Stimulated activated CD4-positive, alpha-beta T cell treated with anti-CD3 and anti-CD28 coated beads, Interleukin-15, amount 100 ng/mL, for 24 hours (primary cell): ENCODE measurements around the gene BAAT.

ENCODE experiments used
- DNase-seq: peaks from one replicate; pipeline ENCODE4 v3.0.0-alpha.2; 2020

The BAAT gene

GRCh38 chr9:101311758-101312420 lies 72.9 kb downstream of the BAAT start:
- DNase-seq: no peak

GRCh38 chr9:101311191-101311590 lies 73.6 kb downstream of the BAAT start:
- DNase-seq: no peak
